PC-3 (cell line): ENCODE results near the gene CHD9. TPM values are rescaled to one million over a fixed set of nuclear protein-coding genes. Genes with fewer than 3 reads are reported as not detected.

ENCODE experiments used
- ATAC-seq: fragments of 200-7000 bp; cut with Tn5 transposase; 2 replicates; pipeline ENCODE4 v1.9.1; 2020; ENCODE audit warnings: mild to moderate bottlenecking, moderate library complexity
- BruUV-seq: library from RNA; stranded (reverse); fragments of 400-500 nt; replicated peaks from 2 replicates; lab custom pipeline; 2021; lab: Mats Ljungman, UMichigan
- CTCF ChIA-PET: fragments of 300-600 bp; sonication (Branson Sonifier 250); formaldehyde crosslinking; loops from one replicate; lab custom pipeline; 2022; ENCODE audit warnings: antibody characterized with exemption; lab: Charles Lee
- POLR2A ChIA-PET: fragments of 300-600 bp; sonication (Branson Sonifier 250); formaldehyde crosslinking; loops from one replicate; lab custom pipeline; 2022; ENCODE audit warnings: antibody characterized with exemption; ENCODE audit not compliant: unreplicated experiment; lab: Charles Lee
- DNase-seq: peaks from one replicate; pipeline ENCODE4 v3.0.0-alpha.2; 2015
- H2AFZ ChIP-seq: fragments of 300-600 bp; sonication (generic); 2 replicates; pipeline ENCODE4 v1.6.0; 2016; ENCODE audit warnings: antibody characterized with exemption, low read length
- H3F3A ChIP-seq: fragments of 300-600 bp; sonication (generic); one replicate; pipeline ENCODE4 v1.6.0; 2017; ENCODE audit warnings: antibody characterized with exemption, low read length, control low read depth, mild to moderate bottlenecking; ENCODE audit not compliant: unreplicated experiment
- H3K27ac ChIP-seq: fragments of 300-600 bp; sonication (generic); 2 replicates; pipeline ENCODE4 v1.5.1; 2016; ENCODE audit warnings: mild to moderate bottlenecking, low read length
- H3K27me3 ChIP-seq: fragments of 300-600 bp; sonication (generic); 2 replicates; pipeline ENCODE4 v1.6.1; 2016; ENCODE audit warnings: low read length, mixed read lengths
- H3K36me3 ChIP-seq: fragments of 300-600 bp; sonication (generic); 2 replicates; pipeline ENCODE4 v1.6.1; 2016; ENCODE audit warnings: low read depth, mixed run types, low read length, mixed read lengths
- H3K4me1 ChIP-seq: fragments of 300-600 bp; sonication (generic); 2 replicates; pipeline ENCODE4 v1.5.1; 2016; ENCODE audit warnings: low read length; ENCODE audit not compliant: insufficient read depth
- H3K4me2 ChIP-seq: fragments of 300-600 bp; sonication (generic); 2 replicates; pipeline ENCODE4 v1.6.0; 2016; ENCODE audit warnings: low read length
- H3K4me3 ChIP-seq: fragments of 300-600 bp; sonication (generic); 2 replicates; pipeline ENCODE4 v1.5.1; 2016; ENCODE audit warnings: mild to moderate bottlenecking, low read length, mixed read lengths
- H3K79me2 ChIP-seq: fragments of 300-600 bp; sonication (generic); 2 replicates; pipeline ENCODE4 v1.6.1; 2017; ENCODE audit warnings: low read length, mixed read lengths
- H3K9ac ChIP-seq: fragments of 300-600 bp; sonication (generic); 2 replicates; pipeline ENCODE4 v1.6.0; 2016; ENCODE audit warnings: mild to moderate bottlenecking, low read length
- H3K9me2 ChIP-seq: fragments of 300-600 bp; sonication (generic); replicated peaks from 2 replicates; pipeline ENCODE4 v1.6.1; 2016; ENCODE audit warnings: mixed run types, low read length, mixed read lengths
- H3K9me3 ChIP-seq: fragments of 300-600 bp; sonication (generic); 2 replicates; pipeline ENCODE4 v1.6.1; 2016; ENCODE audit warnings: low read length, mixed read lengths
- H4K20me1 ChIP-seq: fragments of 300-600 bp; sonication (generic); 2 replicates; pipeline ENCODE4 v1.6.1; 2016; ENCODE audit warnings: low read length, mixed read lengths
- CTCF ChIP-seq: fragments of 300-600 bp; sonication (generic); conservative IDR thresholded peaks from 2 replicates; pipeline ENCODE4 v1.5.1; 2017; ENCODE audit warnings: antibody characterized with exemption, low read depth, mild to moderate bottlenecking, low read length
- EZH2 ChIP-seq: fragments of 300-600 bp; sonication (generic); IDR thresholded peaks from one replicate; pipeline ENCODE4 v1.6.1; 2017; ENCODE audit warnings: antibody characterized with exemption, mild to moderate bottlenecking, low read length; ENCODE audit not compliant: unreplicated experiment
- EZH2phosphoT487 ChIP-seq: fragments of 300-600 bp; sonication (generic); IDR thresholded peaks from 2 replicates; pipeline ENCODE4 v1.6.1; 2018; ENCODE audit warnings: mild to moderate bottlenecking, antibody characterized with exemption, low read length, borderline replicate concordance
- intact Hi-C: fragments of 100-400 bp; cut with micrococcal nuclease; formaldehyde crosslinking; loops from 2 replicates; pipeline ENCODE4 v1.9.0; 2023
- total RNA-seq: library from RNA; depleted of rRNA; stranded (reverse); fragments of >200 nt; gene quantifications from 2 replicates; pipeline ENCODE4 v1.2.3, GENCODE V29; 2014

The CHD9 gene
- total RNA-seq, 1 experiment from 2014 or later: 13.3 TPM

- Histone ChIP-seq H2AFZ (no peak overlapping the region), H3K4me1 (no peaks in the 10 kb centered on the region), H4K20me1 (no peaks in the 10 kb centered on the region), H3K4me2 (no peak overlapping the region), H3K36me3 (no peaks in the 10 kb centered on the region), H3F3A (no peaks in the 10 kb centered on the region), H3K9me2 (no peaks in the 10 kb centered on the region), H3K27ac (no peak overlapping the region), H3K79me2 (no peaks in the 10 kb centered on the region), H3K27me3 (no peaks in the 10 kb centered on the region), H3K9ac (no peak overlapping the region), H3K4me3 (no peak overlapping the region), H3K9me3 (no peaks in the 10 kb centered on the region)
- ChIA-PET CTCF (no interaction called here), POLR2A (no interaction called here)
- intact Hi-C loops: no loop called here
- DNase-seq: no peak
- BruUV-seq: no TSS peak
- no peak for TF ChIP-seq CTCF
- ATAC-seq: no peak
Observed at GRCh38 chr16:53040788-53041187, 14.0 kb upstream of the CHD9 start.

GRCh38 chr16:53041320-53042051 lies 13.3 kb upstream of the CHD9 start:
- ATAC-seq (no peak), DNase-seq (no peak)
- Histone ChIP-seq H3K4me1 (no peaks in the 10 kb centered on the region), H3K79me2 (no peaks in the 10 kb centered on the region), H3K9ac (no peak overlapping the region), H2AFZ (no peak overlapping the region), H3K4me2 (no peak overlapping the region), H3K9me3 (no peaks in the 10 kb centered on the region), H3K27me3 (no peaks in the 10 kb centered on the region), H3K36me3 (no peaks in the 10 kb centered on the region), H3F3A (no peaks in the 10 kb centered on the region), H3K4me3 (no peak overlapping the region), H3K27ac (no peak overlapping the region), H4K20me1 (no peaks in the 10 kb centered on the region), H3K9me2 (no peaks in the 10 kb centered on the region)
- CTCF ChIA-PET: no interaction called here
- POLR2A ChIA-PET: no interaction called here
- no TSS peak for BruUV-seq
- intact Hi-C loops: no loop called here
- TF ChIP-seq EZH2phosphoT487 (no peak), CTCF (no peak), EZH2 (no peak)

- Histone ChIP-seq H3K27me3 (no peaks in the 10 kb centered on the region), H3K79me2 (no peaks in the 10 kb centered on the region), H3K36me3 (no peaks in the 10 kb centered on the region), H3F3A (no peaks in the 10 kb centered on the region), H3K27ac (no peak overlapping the region), H3K9ac (no peak overlapping the region), H3K9me2 (no peaks in the 10 kb centered on the region), H3K9me3 (no peaks in the 10 kb centered on the region), H4K20me1 (no peaks in the 10 kb centered on the region), H3K4me1 (no peaks in the 10 kb centered on the region), H3K4me2 (no peak overlapping the region), H3K4me3 (no peak overlapping the region), H2AFZ (no peak overlapping the region)
- TF ChIP-seq EZH2phosphoT487 (no peak), EZH2 (no peak), CTCF (no peak)
- no TSS peak for BruUV-seq
- ChIA-PET CTCF (no interaction called here), POLR2A (no interaction called here)
- ATAC-seq (no peak), DNase-seq (no peak)
- intact Hi-C loops: no loop called here
Observed at GRCh38 chr16:53042235-53042701, 12.5 kb upstream of the CHD9 start.
